H1 (cell line): ENCODE measurements around the gene PNMA8B. TPM values are rescaled to one million over a fixed set of nuclear protein-coding genes. Genes with fewer than 3 reads are reported as not detected.

ENCODE experiments used
- CTCF ChIA-PET: fragments of 300-600 bp; sonication (Branson Sonifier 250); formaldehyde crosslinking; loops from one replicate; lab custom pipeline; 2021; ENCODE audit not compliant: partially characterized antibody; lab: Charles Lee
- POLR2A ChIA-PET: fragments of 300-600 bp; sonication (Branson Sonifier 250); formaldehyde crosslinking; loops from one replicate; lab custom pipeline; 2021; ENCODE audit warnings: inconsistent platforms; ENCODE audit not compliant: partially characterized antibody; lab: Charles Lee
- DNase-seq, 2 experiments: peaks; one replicate each; pipeline versions ENCODE4 v3.0.0 to v3.0.0-alpha.2; 2010 to 2022; ENCODE audit warnings: low spot score in 2 of 2, low read depth in 1 of 2, mixed read lengths in 1 of 2
- FAIRE-seq: peaks from 2 replicates; lab custom pipeline; 2011; peaks lifted over from hg19 to GRCh38; lab: Jason Lieb, UNC
- H2AFZ ChIP-seq: 2 replicates; pipeline ENCODE4 v1.8.1; 2012; ENCODE audit warnings: low read length, inconsistent platforms
- H2AK5ac ChIP-seq: 2 replicates; pipeline ENCODE4 v1.6.1; 2013; ENCODE audit warnings: low read depth, low read length
- H2BK120ac ChIP-seq: replicated peaks from 2 replicates; pipeline ENCODE3; 2013; ENCODE audit warnings: low read depth, low read length, inconsistent platforms
- H2BK12ac ChIP-seq: 2 replicates; pipeline ENCODE4 v1.6.1; 2013; ENCODE audit warnings: low read depth, low read length
- H2BK15ac ChIP-seq: 2 replicates; pipeline ENCODE4 v1.6.1; 2013; ENCODE audit warnings: low read length
- H2BK20ac ChIP-seq: 2 replicates; pipeline ENCODE4 v1.6.1; 2013; ENCODE audit warnings: low read length
- H2BK5ac ChIP-seq: 2 replicates; pipeline ENCODE4 v1.6.1; 2013; ENCODE audit warnings: low read depth, low read length
- H3K14ac ChIP-seq: 2 replicates; pipeline ENCODE4 v1.6.1; 2013; ENCODE audit warnings: inconsistent platforms; ENCODE audit not compliant: insufficient read length
- H3K18ac ChIP-seq: 2 replicates; pipeline ENCODE4 v1.6.1; 2013; ENCODE audit warnings: low read length; ENCODE audit errors: extremely low read depth
- H3K23ac ChIP-seq: 2 replicates; pipeline ENCODE4 v1.6.1; 2013; ENCODE audit warnings: inconsistent platforms; ENCODE audit not compliant: insufficient read length
- H3K23me2 ChIP-seq: 2 replicates; pipeline ENCODE4 v1.6.1; 2013; ENCODE audit warnings: low read depth, low read length
- H3K27ac ChIP-seq: 2 replicates; pipeline ENCODE4 v1.6.1; 2011; ENCODE audit warnings: low read depth, low read length, inconsistent platforms
- H3K27me3 ChIP-seq, 4 experiments: replicated peaks in 1 of 4; 1 replicate in 1 of 4; 2 replicates in 3 of 4; pipeline versions ENCODE4 v1.6.1 to v1.8.1; 2011 to 2013; ENCODE audit warnings: low read length in 3 of 4, mild to moderate bottlenecking in 3 of 4, inconsistent platforms in 2 of 4, mixed read lengths in 2 of 4, moderate library complexity in 1 of 4; ENCODE audit not compliant: control insufficient read depth in 3 of 4, insufficient read depth in 3 of 4; ENCODE audit errors: extremely low read depth in 1 of 4
- H3K36me3 ChIP-seq, 4 experiments: 2 replicates each; pipeline versions ENCODE4 v1.6.1 to v1.8.1; 2011 to 2013; ENCODE audit warnings: mild to moderate bottlenecking in 4 of 4, low read length in 3 of 4, moderate library complexity in 2 of 4, control low read depth in 1 of 4, inconsistent platforms in 1 of 4; ENCODE audit not compliant: insufficient read depth in 4 of 4, control insufficient read depth in 2 of 4
- H3K4ac ChIP-seq: replicated peaks from 2 replicates; pipeline ENCODE3; 2013; ENCODE audit warnings: low read length, low read depth, mixed read lengths, inconsistent platforms; ENCODE audit not compliant: insufficient read length
- H3K4me1 ChIP-seq, 4 experiments: replicated peaks in 1 of 4; 1 replicate in 1 of 4; 2 replicates in 3 of 4; pipeline versions ENCODE4 v1.6.1 to v1.8.1; 2011 to 2013; ENCODE audit warnings: low read length in 3 of 4, inconsistent platforms in 2 of 4, mixed read lengths in 1 of 4; ENCODE audit not compliant: insufficient read depth in 4 of 4, control insufficient read depth in 3 of 4
- H3K4me2 ChIP-seq, 2 experiments: 2 replicates each; pipeline versions ENCODE4 v1.6.1 to v1.8.1; 2011 to 2013; ENCODE audit warnings: low read depth in 2 of 2, low read length in 2 of 2, control low read depth in 1 of 2, inconsistent platforms in 1 of 2, mild to moderate bottlenecking in 1 of 2; ENCODE audit not compliant: insufficient read depth in 1 of 2
- H3K4me3 ChIP-seq, 4 experiments: fragments of 200-600, 300-600 bp in 1 of 4; sonication (generic), shearing (Covaris generic), sonication (Bioruptor Twin) in 1 of 4; 2 replicates each; pipeline versions ENCODE4 v1.5.1 to v1.8.1; 2011 to 2016; ENCODE audit warnings: low read length in 4 of 4, low read depth in 3 of 4, control low read depth in 2 of 4, inconsistent platforms in 2 of 4, mild to moderate bottlenecking in 2 of 4, mixed read lengths in 1 of 4, moderate library complexity in 1 of 4; ENCODE audit not compliant: insufficient read depth in 2 of 4; ENCODE audit errors: extremely low read depth in 1 of 4
- H3K56ac ChIP-seq: replicated peaks from 2 replicates; pipeline ENCODE3; 2013; ENCODE audit warnings: low read depth, mild to moderate bottlenecking, mixed read lengths, low read length, inconsistent platforms; ENCODE audit not compliant: insufficient read length
- H3K79me1 ChIP-seq: 2 replicates; pipeline ENCODE4 v1.6.1; 2013; ENCODE audit warnings: low read depth, low read length, control low read depth
- H3K79me2 ChIP-seq, 2 experiments: 2 replicates each; pipeline versions ENCODE4 v1.6.1 to v1.8.1; 2012 to 2013; ENCODE audit warnings: low read length in 2 of 2, mild to moderate bottlenecking in 2 of 2, inconsistent platforms in 1 of 2; ENCODE audit not compliant: insufficient read depth in 2 of 2, control insufficient read depth in 1 of 2
- H3K9ac ChIP-seq, 4 experiments: replicated peaks in 1 of 4; 1 replicate in 1 of 4; 2 replicates in 3 of 4; pipeline versions ENCODE4 v1.6.1 to v1.8.1; 2011 to 2013; ENCODE audit warnings: low read depth in 3 of 4, low read length in 3 of 4, control low read depth in 2 of 4, mild to moderate bottlenecking in 2 of 4, moderate library complexity in 2 of 4, inconsistent platforms in 1 of 4; ENCODE audit errors: extremely low read depth in 1 of 4
- H3K9me3 ChIP-seq, 2 experiments: 2 replicates each; pipeline versions ENCODE4 v1.6.1 to v1.8.1; 2012 to 2013; ENCODE audit warnings: mild to moderate bottlenecking in 2 of 2, moderate library complexity in 2 of 2, control low read depth in 1 of 2, inconsistent platforms in 1 of 2, low read depth in 1 of 2, low read length in 1 of 2, mixed read lengths in 1 of 2; ENCODE audit not compliant: insufficient read depth in 2 of 2
- H4K20me1 ChIP-seq, 2 experiments: replicated peaks in 1 of 2; 2 replicates each; pipeline versions ENCODE3 to v1.8.1; 2011 to 2013; ENCODE audit warnings: inconsistent platforms in 2 of 2, low read length in 2 of 2, mild to moderate bottlenecking in 1 of 2; ENCODE audit not compliant: insufficient read depth in 2 of 2, control insufficient read depth in 1 of 2
- H4K5ac ChIP-seq: 2 replicates; pipeline ENCODE4 v1.6.1; 2013; ENCODE audit warnings: low read length, low read depth, mixed read lengths, inconsistent platforms; ENCODE audit not compliant: insufficient read length
- H4K8ac ChIP-seq: 2 replicates; pipeline ENCODE4 v1.8.0; 2013; ENCODE audit warnings: mild to moderate bottlenecking, moderate library complexity, low read length, inconsistent platforms; ENCODE audit not compliant: insufficient read depth; ENCODE audit errors: extremely low read depth
- H4K91ac ChIP-seq: replicated peaks from 2 replicates; pipeline ENCODE3; 2013; ENCODE audit warnings: low read length, mixed read lengths, inconsistent platforms; ENCODE audit not compliant: insufficient read length
- EGR1 ChIP-seq: IDR thresholded peaks from 2 replicates; pipeline ENCODE4 v1.6.1; 2011; ENCODE audit warnings: low read depth, low read length, borderline replicate concordance
- HDAC2 ChIP-seq, 2 experiments: fragments of 300-600 bp in 1 of 2; sonication (generic) in 1 of 2; IDR thresholded peaks; 2 replicates each; pipeline ENCODE4 v1.6.1; 2011 to 2012; ENCODE audit warnings: low read depth in 2 of 2, low read length in 2 of 2, mild to moderate bottlenecking in 2 of 2, moderate library complexity in 2 of 2, borderline replicate concordance in 1 of 2, inconsistent platforms in 1 of 2
- JUN ChIP-seq: IDR thresholded peaks from 2 replicates; pipeline ENCODE4 v1.6.1; 2011; ENCODE audit warnings: low read depth, mild to moderate bottlenecking, improper control_type of control experiment, low read length
- NANOG ChIP-seq: IDR thresholded peaks from 2 replicates; pipeline ENCODE4 v1.6.1; 2011; ENCODE audit warnings: low read length, low read depth, mild to moderate bottlenecking, inconsistent platforms; ENCODE audit not compliant: insufficient read depth, poor library complexity, severe bottlenecking
- SP1 ChIP-seq: IDR thresholded peaks from 2 replicates; pipeline ENCODE4 v1.6.1; 2011; ENCODE audit warnings: low read depth, low read length
- SP4 ChIP-seq: IDR thresholded peaks from 2 replicates; pipeline ENCODE4 v1.6.1; 2012; ENCODE audit warnings: low read length, inconsistent platforms
- WGBS, 2 experiments: shearing (Covaris generic) in 1 of 2; methylation state at CpG; one replicate each; pipeline versions ENCODE4 v1.1.6 to v1.1.7; 2013 to 2015; ENCODE audit warnings: low lambda C conversion rate in 2 of 2, mixed read lengths in 2 of 2, inconsistent platforms in 1 of 2, low coverage in 1 of 2, missing lambda C conversion rate in 1 of 2; ENCODE audit not compliant: insufficient replicate concordance in 2 of 2, insufficient coverage in 1 of 2, insufficient read length in 1 of 2; ENCODE audit errors: extremely low coverage in 1 of 2, missing lambda C conversion rate in 1 of 2; 5-methylcytosine and 5-hydroxymethylcytosine counted together
- polyA plus RNA-seq, 7 experiments: library from polyadenylated mRNA; depleted of rRNA in 3 of 7; stranded (reverse) in 5 of 7; unstranded in 2 of 7; fragments of >200 nt in 5 of 7; fragments of 200-250 nt in 2 of 7; gene quantifications; 1 replicate in 5 of 7; 2 replicates in 1 of 7; 4 replicates in 1 of 7; pipeline versions ENCODE4 v1.2.1 to v1.2.3, GENCODE V29; 2011 to 2013; ENCODE audit warnings: missing spikeins in 2 of 7, mixed read lengths in 2 of 7
- total RNA-seq: library from RNA; stranded (reverse); fragmentation: NEBNext Ultra II Directional; extraction: Animal tissue kit (Norgen Biotek cat#: 25700); gene quantifications from 2 replicates; pipeline ENCODE4 v1.2.1, GENCODE V29; 2021
- TF ChIP-seq, protein P1 (sequence below): IDR thresholded peaks from 2 replicates; pipeline ENCODE4 v1.6.1; 2012; ENCODE audit warnings: low read length, inconsistent platforms
- TF ChIP-seq, protein P2 (sequence below): IDR thresholded peaks from 2 replicates; pipeline ENCODE4 v1.6.1; 2012; ENCODE audit warnings: inconsistent platforms
- TF ChIP-seq, protein P3 (sequence below): IDR thresholded peaks from 2 replicates; pipeline ENCODE4 v1.6.1; 2012; ENCODE audit warnings: inconsistent platforms

The PNMA8B gene
- total and polyA plus RNA-seq, 2 of the 8 experiments (the other 6 are each of a cell fraction or from before 2014, with no cell fraction given) = 0.48 to 1.4 TPM

DNA sequence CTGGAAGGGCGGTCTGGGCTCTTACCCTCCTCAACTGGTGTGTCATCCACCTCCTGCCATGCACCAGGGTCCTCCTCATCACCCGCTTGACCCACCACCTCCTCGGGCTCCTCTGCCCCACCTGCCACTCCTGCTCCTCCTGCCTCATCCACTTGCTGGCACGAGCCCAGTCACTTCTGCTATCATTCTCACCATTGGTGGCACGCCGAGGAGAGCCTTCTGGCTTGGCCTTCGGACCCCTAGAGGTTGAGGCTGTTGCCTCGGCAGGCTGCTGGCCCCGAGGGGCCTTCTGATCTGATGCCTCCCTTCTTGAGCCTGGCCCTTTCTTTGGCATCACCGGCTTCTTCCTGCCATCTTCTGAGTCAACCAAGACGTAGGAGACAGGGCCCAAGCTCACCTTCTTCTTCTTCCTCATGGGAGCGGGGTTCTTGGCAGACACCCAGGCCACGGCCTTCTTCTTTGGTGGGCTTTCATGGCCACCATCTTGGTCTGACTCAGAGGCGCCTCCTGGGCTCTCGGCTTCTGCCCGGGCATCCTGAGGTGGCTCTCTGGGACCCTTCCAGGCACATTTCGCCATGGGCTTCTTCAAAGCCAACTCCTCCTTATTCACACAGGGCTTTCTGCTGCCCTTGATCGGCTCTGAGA is 26.0 kb downstream of the PNMA8B start:
- H4K5ac ChIP-seq = no peak overlapping the region
- H3K18ac ChIP-seq = no peak overlapping the region
- H3K23ac ChIP-seq = no peak overlapping the region
- ChIA-PET CTCF (interaction anchor here (1.0 to 3.0 kb wide), 5 partner anchors 13 to 74 kb away, joined by 3 to 8 read pairs (median 5); no protein-coding TSS in a partner anchor), POLR2A (interaction anchor here (1.2 kb wide), 1 partner anchor 13 kb away, joined by 4 read pairs; no protein-coding TSS in a partner anchor)
- WGBS, 2 experiments = 92% methylated on average over 17 of the region's 18 CpGs; no CpG with 5 or more reads in 1 of the 2 experiments
- H3K4me3 ChIP-seq = no peak overlapping the region; a peak in 1 of 8 replicates
- H2BK120ac ChIP-seq = no peak overlapping the region
- peaks cover 0 to 19% (median 11%) of the 10 kb centered on the region in 4 experiments; a peak in 6 of 8 replicates for H3K36me3 ChIP-seq
- no peaks in the 10 kb centered on the region; the same call in 1 of the 2 replicates for H3K79me1 ChIP-seq
- no peak overlapping the region for H3K27ac ChIP-seq
- no peaks in the 10 kb centered on the region for H4K20me1 ChIP-seq
- H4K91ac ChIP-seq = no peak overlapping the region
- H2BK5ac ChIP-seq = no peak overlapping the region
- H2BK12ac ChIP-seq = no peak overlapping the region
- H3K79me2 ChIP-seq = peaks cover 0 to 9% of the 10 kb centered on the region in 2 experiments; a peak in 1 of 4 replicates
- H3K56ac ChIP-seq = no peak overlapping the region
- H3K23me2 ChIP-seq = peaks cover 9% of the 10 kb centered on the region
- H2BK20ac ChIP-seq = no peak overlapping the region
- H2AFZ ChIP-seq = no peak overlapping the region
- H3K9ac ChIP-seq = no peak overlapping the region
- H3K4me1 ChIP-seq = peaks cover 0 to 7% (median 3%) of the 10 kb centered on the region in 4 experiments; a peak in 4 of 7 replicates
- H2AK5ac ChIP-seq = no peak overlapping the region
- H3K4ac ChIP-seq = no peak overlapping the region
- no peak for FAIRE-seq
- H4K8ac ChIP-seq = no peak overlapping the region
- H3K9me3 ChIP-seq = no peaks in the 10 kb centered on the region
- H3K14ac ChIP-seq = no peak overlapping the region
- no peak overlapping the region; a peak in 1 of 4 replicates for H3K4me2 ChIP-seq
- H3K27me3 ChIP-seq = peaks cover 0 to 7% (median 0%) of the 10 kb centered on the region in 4 experiments; a peak in 3 of 7 replicates
- H2BK15ac ChIP-seq = no peak overlapping the region
- DNase-seq = no peak
- TF ChIP-seq SP1 (no peak), SP4 (no peak), JUN (no peak), EGR1 (no peak), HDAC2 (IDR thresholded peaks at IDR 0.05; ENCODE audit: borderline replicate concordance in 1 of 2, low read depth in 2 of 2, low read length in 2 of 2) (no peak), NANOG (no peak)
- TF ChIP-seq, protein P1, sequence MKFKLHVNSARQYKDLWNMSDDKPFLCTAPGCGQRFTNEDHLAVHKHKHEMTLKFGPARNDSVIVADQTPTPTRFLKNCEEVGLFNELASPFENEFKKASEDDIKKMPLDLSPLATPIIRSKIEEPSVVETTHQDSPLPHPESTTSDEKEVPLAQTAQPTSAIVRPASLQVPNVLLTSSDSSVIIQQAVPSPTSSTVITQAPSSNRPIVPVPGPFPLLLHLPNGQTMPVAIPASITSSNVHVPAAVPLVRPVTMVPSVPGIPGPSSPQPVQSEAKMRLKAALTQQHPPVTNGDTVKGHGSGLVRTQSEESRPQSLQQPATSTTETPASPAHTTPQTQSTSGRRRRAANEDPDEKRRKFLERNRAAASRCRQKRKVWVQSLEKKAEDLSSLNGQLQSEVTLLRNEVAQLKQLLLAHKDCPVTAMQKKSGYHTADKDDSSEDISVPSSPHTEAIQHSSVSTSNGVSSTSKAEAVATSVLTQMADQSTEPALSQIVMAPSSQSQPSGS = no peak
- TF ChIP-seq, protein P2, sequence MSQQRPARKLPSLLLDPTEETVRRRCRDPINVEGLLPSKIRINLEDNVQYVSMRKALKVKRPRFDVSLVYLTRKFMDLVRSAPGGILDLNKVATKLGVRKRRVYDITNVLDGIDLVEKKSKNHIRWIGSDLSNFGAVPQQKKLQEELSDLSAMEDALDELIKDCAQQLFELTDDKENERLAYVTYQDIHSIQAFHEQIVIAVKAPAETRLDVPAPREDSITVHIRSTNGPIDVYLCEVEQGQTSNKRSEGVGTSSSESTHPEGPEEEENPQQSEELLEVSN = no peak
- TF ChIP-seq, protein P3, sequence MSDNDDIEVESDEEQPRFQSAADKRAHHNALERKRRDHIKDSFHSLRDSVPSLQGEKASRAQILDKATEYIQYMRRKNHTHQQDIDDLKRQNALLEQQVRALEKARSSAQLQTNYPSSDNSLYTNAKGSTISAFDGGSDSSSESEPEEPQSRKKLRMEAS = no peak
